Loucy (cell line): Measurements from ENCODE around the gene MCF2L.

ENCODE experiments used
- CTCF ChIP-seq: fragments of 200-600 bp; sonication (generic); conservative IDR thresholded peaks from 2 replicates; pipeline ENCODE4 v1.5.1; 2014; ENCODE audit warnings: mild to moderate bottlenecking, antibody characterized with exemption, low read length
- EZH2phosphoT487 ChIP-seq: fragments of 200-600 bp; IDR thresholded peaks from 2 replicates; pipeline ENCODE4 v1.6.1; 2018; ENCODE audit warnings: antibody characterized with exemption, mild to moderate bottlenecking, moderate library complexity, borderline replicate concordance

- TF ChIP-seq CTCF (no peak), EZH2phosphoT487 (no peak)
Observed at GRCh38 chr13:112994084-112994780, 25.2 kb downstream of the MCF2L start.
